OCI-LY1 (cell line): ENCODE data around the gene SPTSSB.

Source experiments
- H2AFZ ChIP-seq: fragments of 200-600 bp; sonication (generic), shearing (Covaris generic); 2 replicates; pipeline ENCODE4 v1.6.0; 2014; ENCODE audit warnings: antibody characterized with exemption, mild to moderate bottlenecking, low read length
- H3F3A ChIP-seq: fragments of 200-600 bp; sonication (generic), shearing (Covaris generic); 2 replicates; pipeline ENCODE4 v1.6.0; 2014; ENCODE audit warnings: mild to moderate bottlenecking, antibody characterized with exemption, low read length, moderate library complexity; ENCODE audit not compliant: insufficient read depth
- H3K27ac ChIP-seq: fragments of 200-600 bp; sonication (generic); 2 replicates; pipeline ENCODE4 v1.5.1; 2014; ENCODE audit warnings: low read length, mixed run types, mild to moderate bottlenecking, low read depth; ENCODE audit not compliant: poor library complexity, severe bottlenecking
- H3K27me3 ChIP-seq: fragments of 200-600 bp; sonication (generic); 2 replicates; pipeline ENCODE4 v1.6.0; 2014; ENCODE audit warnings: antibody characterized with exemption, mild to moderate bottlenecking, low read length, moderate library complexity; ENCODE audit not compliant: insufficient read depth
- H3K36me3 ChIP-seq: fragments of 200-600 bp; sonication (generic); 2 replicates; pipeline ENCODE4 v1.6.1; 2014; ENCODE audit warnings: mild to moderate bottlenecking, antibody characterized with exemption, low read length, moderate library complexity, mixed read lengths; ENCODE audit not compliant: insufficient read depth
- H3K4me1 ChIP-seq: fragments of 200-600 bp; sonication (generic); 2 replicates; pipeline ENCODE4 v1.5.1; 2014; ENCODE audit warnings: mild to moderate bottlenecking, low read length, moderate library complexity; ENCODE audit not compliant: insufficient read depth, severe bottlenecking
- H3K4me2 ChIP-seq: fragments of 200-600 bp; sonication (generic), shearing (Covaris generic); 2 replicates; pipeline ENCODE4 v1.6.1; 2014; ENCODE audit warnings: low read length
- H3K4me3 ChIP-seq: fragments of 200-600 bp; sonication (generic); 2 replicates; pipeline ENCODE4 v1.5.1; 2014; ENCODE audit warnings: low read length, low read depth, mild to moderate bottlenecking, mixed read lengths; ENCODE audit not compliant: poor library complexity, severe bottlenecking
- H3K79me2 ChIP-seq: fragments of 200-600 bp; shearing (Covaris generic); 2 replicates; pipeline ENCODE4 v1.6.1; 2016; ENCODE audit warnings: mixed run types, low read length, mixed read lengths; ENCODE audit not compliant: insufficient read depth
- H3K9ac ChIP-seq: fragments of 200-600 bp; sonication (generic), shearing (Covaris generic); 2 replicates; pipeline ENCODE4 v1.6.1; 2014; ENCODE audit warnings: mild to moderate bottlenecking, low read length, mixed read lengths
- H3K9me2 ChIP-seq: fragments of 200-600 bp; sonication (generic), shearing (Covaris generic); 2 replicates; pipeline ENCODE4 v1.6.1; 2014; ENCODE audit warnings: low read depth, mild to moderate bottlenecking, low read length, mixed read lengths
- H3K9me3 ChIP-seq: fragments of 200-600 bp; shearing (Covaris generic); 2 replicates; pipeline ENCODE4 v1.6.1; 2014; ENCODE audit warnings: low read length, mixed read lengths
- H4K20me1 ChIP-seq: fragments of 200-600 bp; sonication (generic), shearing (Covaris generic); 2 replicates; pipeline ENCODE4 v1.6.0; 2016; ENCODE audit warnings: mild to moderate bottlenecking, low read length; ENCODE audit not compliant: insufficient read depth
- EZH2 ChIP-seq: fragments of 200-600 bp; sonication (generic), shearing (Covaris generic); IDR thresholded peaks from 2 replicates; pipeline ENCODE4 v1.8.0; 2017; ENCODE audit warnings: borderline replicate concordance, mixed run types, mild to moderate bottlenecking, antibody characterized with exemption, low read length, moderate library complexity, mixed read lengths
- TF ChIP-seq, protein P1 (sequence below): fragments of 200-600 bp; sonication (generic), shearing (Covaris generic); IDR thresholded peaks from 2 replicates; pipeline ENCODE4 v1.5.1; 2017; ENCODE audit warnings: mild to moderate bottlenecking, antibody characterized with exemption, low read length, moderate library complexity, mixed read lengths

The SPTSSB gene

DNA sequence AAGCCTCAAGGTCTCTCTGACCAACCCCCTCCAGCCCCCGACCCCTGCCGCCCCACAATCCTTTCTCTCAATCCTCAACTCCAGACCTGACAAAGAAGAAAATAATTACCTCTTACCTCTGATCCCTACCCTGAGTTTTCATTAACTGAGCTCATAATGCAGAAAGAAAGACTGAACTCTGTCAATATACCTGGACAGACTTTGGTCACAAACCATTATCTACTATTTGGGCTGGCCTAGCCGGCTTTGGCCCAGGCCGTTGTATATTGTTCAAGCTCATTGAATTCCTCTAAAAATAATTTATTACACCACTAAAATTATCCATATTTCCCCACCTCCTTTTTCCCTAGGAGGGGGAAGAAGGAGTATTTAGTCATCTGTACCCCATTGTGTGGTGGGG is 29.3 kb upstream of the SPTSSB start:
- no peak overlapping the region for H3K27ac ChIP-seq
- H3K9ac ChIP-seq: no peak overlapping the region
- H2AFZ ChIP-seq: no peak overlapping the region
- TF ChIP-seq EZH2: no peak
- TF ChIP-seq, protein P1, sequence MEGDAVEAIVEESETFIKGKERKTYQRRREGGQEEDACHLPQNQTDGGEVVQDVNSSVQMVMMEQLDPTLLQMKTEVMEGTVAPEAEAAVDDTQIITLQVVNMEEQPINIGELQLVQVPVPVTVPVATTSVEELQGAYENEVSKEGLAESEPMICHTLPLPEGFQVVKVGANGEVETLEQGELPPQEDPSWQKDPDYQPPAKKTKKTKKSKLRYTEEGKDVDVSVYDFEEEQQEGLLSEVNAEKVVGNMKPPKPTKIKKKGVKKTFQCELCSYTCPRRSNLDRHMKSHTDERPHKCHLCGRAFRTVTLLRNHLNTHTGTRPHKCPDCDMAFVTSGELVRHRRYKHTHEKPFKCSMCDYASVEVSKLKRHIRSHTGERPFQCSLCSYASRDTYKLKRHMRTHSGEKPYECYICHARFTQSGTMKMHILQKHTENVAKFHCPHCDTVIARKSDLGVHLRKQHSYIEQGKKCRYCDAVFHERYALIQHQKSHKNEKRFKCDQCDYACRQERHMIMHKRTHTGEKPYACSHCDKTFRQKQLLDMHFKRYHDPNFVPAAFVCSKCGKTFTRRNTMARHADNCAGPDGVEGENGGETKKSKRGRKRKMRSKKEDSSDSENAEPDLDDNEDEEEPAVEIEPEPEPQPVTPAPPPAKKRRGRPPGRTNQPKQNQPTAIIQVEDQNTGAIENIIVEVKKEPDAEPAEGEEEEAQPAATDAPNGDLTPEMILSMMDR: no peak
- H3K9me2 ChIP-seq: no peaks in the 10 kb centered on the region
- no peaks in the 10 kb centered on the region for H3K4me1 ChIP-seq
- H3F3A ChIP-seq: no peaks in the 10 kb centered on the region
- no peaks in the 10 kb centered on the region for H3K9me3 ChIP-seq
- H3K36me3 ChIP-seq: no peaks in the 10 kb centered on the region
- no peaks in the 10 kb centered on the region for H4K20me1 ChIP-seq
- no peak overlapping the region for H3K4me3 ChIP-seq
- no peak overlapping the region for H3K4me2 ChIP-seq
- no peaks in the 10 kb centered on the region for H3K79me2 ChIP-seq
- no peaks in the 10 kb centered on the region for H3K27me3 ChIP-seq

DNA sequence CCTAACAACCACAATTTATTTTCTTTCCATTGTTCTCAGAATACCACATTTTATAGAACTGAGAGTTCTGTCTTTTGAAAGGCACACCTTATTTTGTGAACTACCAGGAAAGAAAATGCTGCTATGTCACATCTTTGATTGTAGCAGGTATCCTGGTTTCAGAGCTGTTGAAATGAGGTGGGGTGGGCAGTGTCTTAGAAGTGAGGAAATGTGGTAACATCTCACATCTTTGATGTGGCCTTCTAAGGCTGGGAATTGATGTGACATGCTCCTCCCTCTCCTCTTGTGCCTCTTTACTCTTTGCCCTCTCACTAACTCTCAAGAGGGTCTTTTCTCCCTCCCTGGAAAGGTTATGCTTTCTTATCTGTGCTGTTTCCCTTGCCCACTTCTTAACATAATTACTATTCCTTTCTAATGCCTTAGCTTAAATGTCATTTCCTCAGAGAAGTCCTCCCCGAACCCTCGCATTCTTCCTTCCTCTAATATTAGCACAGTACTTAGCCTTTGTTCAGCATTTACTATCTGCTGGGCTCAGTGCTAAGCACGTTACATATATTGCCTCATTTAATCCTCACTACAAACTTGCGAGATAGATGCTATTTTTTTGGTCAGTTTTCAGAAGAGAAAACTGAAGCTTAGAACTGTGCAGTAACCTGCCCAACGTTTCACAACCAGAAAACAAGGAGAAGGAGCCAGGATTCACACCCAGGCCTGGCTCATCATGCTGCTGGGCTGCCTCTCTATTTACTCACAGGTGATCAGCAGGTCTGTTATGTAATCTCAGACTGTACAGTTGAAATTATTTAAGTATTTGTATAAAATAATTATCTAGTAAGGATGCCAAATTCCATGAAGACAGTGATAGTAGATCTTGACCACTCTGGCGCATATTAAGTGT is 24.0 kb upstream of the SPTSSB start:
- H3K79me2 ChIP-seq: no peaks in the 10 kb centered on the region
- H3K36me3 ChIP-seq: no peaks in the 10 kb centered on the region
- H3K9ac ChIP-seq: no peak overlapping the region
- H3K9me2 ChIP-seq: no peaks in the 10 kb centered on the region
- no peaks in the 10 kb centered on the region for H3K4me1 ChIP-seq
- no peak overlapping the region for H3K27ac ChIP-seq
- no peaks in the 10 kb centered on the region for H3K27me3 ChIP-seq
- H3K4me2 ChIP-seq: no peak overlapping the region
- H4K20me1 ChIP-seq: no peaks in the 10 kb centered on the region
- no peak overlapping the region for H3K4me3 ChIP-seq
- no peaks in the 10 kb centered on the region for H3K9me3 ChIP-seq
- H2AFZ ChIP-seq: no peak overlapping the region
- TF ChIP-seq EZH2: no peak
- TF ChIP-seq, protein P1: no peak
- no peaks in the 10 kb centered on the region for H3F3A ChIP-seq

DNA sequence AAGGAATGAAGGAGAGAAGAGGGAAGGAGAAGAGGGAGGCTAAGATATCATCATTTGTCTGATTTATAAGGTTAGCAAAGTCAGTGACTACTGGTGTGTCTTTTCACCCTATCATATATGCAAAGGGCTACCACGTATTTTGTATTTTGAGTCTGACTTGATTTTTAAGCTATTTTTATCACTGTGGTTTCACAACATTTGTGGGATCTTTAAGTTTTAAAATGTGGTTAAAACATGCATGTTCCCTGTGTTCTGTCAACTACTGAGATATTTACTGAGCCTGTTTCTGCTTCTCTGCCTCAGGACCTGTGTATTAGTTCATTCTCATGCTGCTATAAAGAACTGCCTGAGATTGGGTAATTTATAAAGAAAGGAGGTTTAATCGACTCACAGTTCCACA is 22.5 kb upstream of the SPTSSB start:
- H3K4me2 ChIP-seq: no peak overlapping the region
- H3K27ac ChIP-seq: no peak overlapping the region
- H3F3A ChIP-seq: no peaks in the 10 kb centered on the region
- H4K20me1 ChIP-seq: no peaks in the 10 kb centered on the region
- no peaks in the 10 kb centered on the region for H3K27me3 ChIP-seq
- no peaks in the 10 kb centered on the region for H3K79me2 ChIP-seq
- no peaks in the 10 kb centered on the region for H3K36me3 ChIP-seq
- H2AFZ ChIP-seq: no peak overlapping the region
- H3K9me3 ChIP-seq: no peaks in the 10 kb centered on the region
- H3K4me1 ChIP-seq: no peaks in the 10 kb centered on the region
- H3K9me2 ChIP-seq: no peaks in the 10 kb centered on the region
- H3K9ac ChIP-seq: no peak overlapping the region
- TF ChIP-seq EZH2: no peak
- TF ChIP-seq, protein P1: no peak
- no peak overlapping the region for H3K4me3 ChIP-seq
